NCI-H2081 (cell line): ENCODE results near the gene PLA2G4F.
"Not testable (repeated sequence)": the region's sequence is repeated elsewhere in the genome, so short reads cannot be mapped to it uniquely, and the experiment has no call there.

ENCODE experiments used
- DNase-seq, 2 experiments: peaks; one replicate each; lab custom pipeline; 2025; lab: John Stamatoyannopoulos, UW

PLA2G4F gene

GRCh38 chr15:42100021-42100800 lies 56.2 kb downstream of the PLA2G4F start:
- DNase-seq, result no peak

DNA sequence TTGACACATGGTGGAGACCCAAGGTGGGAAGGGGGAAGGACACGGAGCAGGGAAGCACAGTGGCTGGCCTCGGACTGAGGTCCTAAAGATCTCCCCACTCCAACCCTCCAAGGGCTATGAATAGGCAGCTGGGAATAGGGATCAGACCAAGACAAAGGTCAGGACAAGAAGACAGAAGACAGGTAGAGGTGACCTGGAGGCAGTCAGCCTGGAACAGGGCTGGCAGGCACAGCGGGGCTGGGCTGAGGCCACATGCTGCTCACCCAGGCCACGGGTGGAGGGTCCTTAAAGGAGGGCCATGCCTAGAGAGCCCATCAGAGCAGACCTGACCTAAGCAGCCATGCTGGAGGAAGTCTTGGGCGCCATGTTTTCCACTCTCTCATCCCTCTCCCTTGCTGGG lies 59.4 kb downstream of the PLA2G4F start:
- DNase-seq, result no peak

GRCh38 chr15:42094512-42094963 lies 61.9 kb downstream of the PLA2G4F start, which contains the start of gene PLA2G4D:
PLA2G4D (minus strand) TSS chr15:42094562; CDS start chr15:42094459, 103 bp downstream.
- DNase-seq, result peak; percentile 78 to 84

- DNase-seq, result no peak
Observed at GRCh38 chr15:42093966-42094365, 62.5 kb downstream of the PLA2G4F start.

DNA sequence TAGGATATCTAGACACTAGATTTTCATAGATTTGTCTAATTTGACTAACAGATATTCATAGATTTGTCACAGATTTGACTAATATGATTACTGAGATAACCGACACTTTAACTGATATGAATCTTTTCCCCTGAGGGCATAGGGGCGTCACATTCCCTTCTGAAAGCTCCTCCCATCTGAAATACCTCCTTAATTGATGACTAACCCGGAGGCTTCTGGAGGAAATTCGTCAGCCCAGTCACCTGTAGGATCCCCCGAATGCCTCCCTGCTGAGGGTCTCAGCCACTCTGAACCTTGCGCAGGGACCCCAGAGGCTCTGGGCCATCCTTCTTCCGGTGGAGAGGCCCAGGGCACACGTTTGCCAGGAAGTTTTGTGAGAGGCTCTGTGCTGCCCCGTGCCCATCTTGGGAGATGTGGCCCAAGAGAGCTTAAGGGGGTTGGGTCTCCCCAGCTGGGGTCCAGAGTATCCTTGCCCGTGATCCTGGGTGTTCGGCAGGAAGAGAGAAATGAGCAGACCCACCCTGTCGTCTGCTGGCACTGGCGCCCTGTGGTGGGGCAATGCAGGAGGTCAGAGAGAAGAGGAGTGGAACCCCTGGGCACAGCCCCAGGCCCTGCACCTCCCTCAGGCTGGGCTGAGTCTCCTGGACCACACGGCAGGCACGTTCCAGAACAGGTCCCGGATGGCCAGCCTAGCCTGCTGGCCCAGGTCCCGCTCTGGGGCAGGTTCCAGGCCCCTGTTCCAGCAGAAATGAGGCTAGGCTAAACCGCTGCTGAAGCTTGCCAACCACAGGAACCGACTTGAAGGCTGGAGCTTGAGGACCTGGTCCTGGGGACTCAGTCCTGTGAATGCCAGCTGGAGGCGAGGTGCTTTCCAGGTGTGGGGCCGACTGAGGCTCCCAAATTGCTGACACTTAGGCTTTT lies 63.8 kb downstream of the PLA2G4F start:
- DNase-seq, result no peak

DNA sequence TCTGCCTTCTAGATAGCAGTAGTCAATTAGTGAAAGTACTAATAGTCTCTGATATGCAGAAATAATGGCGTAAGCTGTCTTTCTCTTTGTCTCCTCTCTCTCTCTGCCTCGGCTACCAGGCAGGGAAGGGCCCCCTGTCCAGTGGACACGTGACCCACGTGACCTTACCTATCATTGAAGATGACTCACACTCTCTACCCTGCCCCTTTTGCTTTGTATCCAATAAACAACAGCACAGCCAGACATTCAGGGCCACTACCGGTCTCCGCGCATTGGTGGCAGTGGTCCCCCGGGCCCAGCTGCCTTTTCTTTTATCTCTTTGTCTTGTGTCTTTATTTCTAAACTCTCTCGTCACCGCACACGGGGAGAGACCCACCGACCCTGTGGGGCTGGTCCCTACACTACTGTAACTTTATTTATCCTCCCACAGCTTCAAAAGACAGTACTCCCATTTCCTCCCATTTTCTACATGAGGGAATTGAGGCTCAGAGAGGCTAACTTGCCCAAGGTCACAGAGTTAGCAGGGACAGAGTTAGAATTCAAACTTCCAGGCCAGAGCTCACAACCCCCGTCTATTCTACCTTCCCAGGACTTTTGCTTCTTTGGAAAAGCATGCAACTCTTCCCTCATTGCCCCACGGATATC lies 64.6 kb downstream of the PLA2G4F start:
- not testable (repeated sequence) for DNase-seq

- DNase-seq, result no peak
Observed at GRCh38 chr15:42090781-42091180, 65.7 kb downstream of the PLA2G4F start.

GRCh38 chr15:42090370-42090769 lies 66.1 kb downstream of the PLA2G4F start:
- DNase-seq, result no peak

DNA sequence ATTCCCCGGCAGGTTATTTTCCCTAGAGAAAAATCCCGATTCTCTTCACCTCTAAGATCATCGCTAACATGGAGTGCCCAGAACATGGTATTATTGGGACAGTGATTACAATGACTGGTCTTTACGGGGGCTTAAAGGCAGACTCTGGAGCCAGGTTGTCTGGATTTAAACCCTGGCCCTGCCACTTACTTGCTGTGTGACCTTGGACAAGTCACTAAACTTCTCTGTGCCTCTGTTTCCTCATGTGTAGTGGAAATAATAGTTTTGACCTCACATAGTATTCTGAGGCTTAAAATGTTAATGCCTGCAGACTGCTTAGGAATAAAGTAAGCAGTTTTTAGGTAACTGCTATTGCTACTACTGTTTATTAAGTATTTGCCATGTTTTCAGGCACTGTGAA lies 66.5 kb downstream of the PLA2G4F start:
- no peak for DNase-seq
